Tibial artery (tissue), 4 donors: ENCODE measurements around the gene PKD1L1.

Experiments
- DNase-seq, 2 donors: peaks; one replicate each; pipeline ENCODE4 v3.0.0-alpha.2; 2019
- H3K27ac ChIP-seq, 2 donors: fragments of 200-600 bp; sonication (generic) in 1 of 2; 1 replicate in 1 of 2; 2 replicates in 1 of 2; pipeline ENCODE4 v1.5.1; 2018 to 2019; ENCODE audit warnings: mild to moderate bottlenecking in 1 of 2
- H3K27me3 ChIP-seq, 2 donors: fragments of 200-600 bp; sonication (generic) in 1 of 2; one replicate each; pipeline versions ENCODE4 v1.5.1 to v1.6.0; 2016 to 2019
- H3K36me3 ChIP-seq, 3 donors: fragments of 200-600 bp; sonication (generic) in 2 of 3; one replicate each; pipeline ENCODE4 v1.5.1; 2016 to 2019; ENCODE audit warnings: mild to moderate bottlenecking in 2 of 3
- H3K4me1 ChIP-seq, 4 donors: fragments of 200-600 bp; sonication (generic) in 2 of 4; 1 replicate in 3 of 4; 2 replicates in 1 of 4; pipeline ENCODE4 v1.5.1; 2016 to 2019
- H3K4me3 ChIP-seq, 2 donors: fragments of 200-600 bp; sonication (generic) in 1 of 2; 1 replicate in 1 of 2; 2 replicates in 1 of 2; pipeline ENCODE4 v1.5.1; 2018 to 2019; ENCODE audit warnings: mild to moderate bottlenecking in 2 of 2
- H3K9me3 ChIP-seq, 3 donors: fragments of 200-600 bp; sonication (generic) in 1 of 3; one replicate each; pipeline ENCODE4 v1.5.1; 2016 to 2019
- intact Hi-C: fragments of 100-400 bp; cut with DNase I; formaldehyde crosslinking; loops from one replicate; pipeline ENCODE4 v1.15.0; 2023; ENCODE audit warnings: low total_unique reads
- TF ChIP-seq, protein P1 (sequence below), 2 experiments: fragments of 200-600 bp in 1 of 2; fragments of 450-650 bp in 1 of 2; IDR thresholded peaks; one replicate each; pipeline ENCODE4 v1.5.1; 2017 to 2019; ENCODE audit warnings: antibody characterized with exemption in 2 of 2, mild to moderate bottlenecking in 1 of 2, moderate library complexity in 1 of 2

Gene PKD1L1

DNA sequence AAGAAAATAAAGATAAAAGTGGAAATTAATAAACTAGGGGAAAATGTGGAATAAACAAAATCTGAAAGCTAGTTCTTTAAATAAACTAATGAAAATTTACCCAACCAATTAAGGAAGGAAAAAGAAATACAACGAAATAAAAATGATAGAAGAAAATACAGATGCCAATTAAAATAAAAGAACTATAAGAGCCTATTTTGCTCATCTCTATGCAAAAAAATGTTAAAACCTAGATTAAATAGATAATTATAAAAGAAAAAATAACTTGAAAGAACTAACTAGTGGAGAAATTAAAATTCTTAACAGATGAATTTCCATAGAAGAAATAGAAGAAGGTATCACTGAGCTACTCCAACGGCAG, 32.7 kb downstream of the PKD1L1 start:
- DNase-seq = no peak
- no peaks in the 10 kb centered on the region for H3K27me3 ChIP-seq
- H3K4me1 ChIP-seq = no peaks in the 10 kb centered on the region
- TF ChIP-seq, protein P1, sequence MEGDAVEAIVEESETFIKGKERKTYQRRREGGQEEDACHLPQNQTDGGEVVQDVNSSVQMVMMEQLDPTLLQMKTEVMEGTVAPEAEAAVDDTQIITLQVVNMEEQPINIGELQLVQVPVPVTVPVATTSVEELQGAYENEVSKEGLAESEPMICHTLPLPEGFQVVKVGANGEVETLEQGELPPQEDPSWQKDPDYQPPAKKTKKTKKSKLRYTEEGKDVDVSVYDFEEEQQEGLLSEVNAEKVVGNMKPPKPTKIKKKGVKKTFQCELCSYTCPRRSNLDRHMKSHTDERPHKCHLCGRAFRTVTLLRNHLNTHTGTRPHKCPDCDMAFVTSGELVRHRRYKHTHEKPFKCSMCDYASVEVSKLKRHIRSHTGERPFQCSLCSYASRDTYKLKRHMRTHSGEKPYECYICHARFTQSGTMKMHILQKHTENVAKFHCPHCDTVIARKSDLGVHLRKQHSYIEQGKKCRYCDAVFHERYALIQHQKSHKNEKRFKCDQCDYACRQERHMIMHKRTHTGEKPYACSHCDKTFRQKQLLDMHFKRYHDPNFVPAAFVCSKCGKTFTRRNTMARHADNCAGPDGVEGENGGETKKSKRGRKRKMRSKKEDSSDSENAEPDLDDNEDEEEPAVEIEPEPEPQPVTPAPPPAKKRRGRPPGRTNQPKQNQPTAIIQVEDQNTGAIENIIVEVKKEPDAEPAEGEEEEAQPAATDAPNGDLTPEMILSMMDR (IDR thresholded peaks at IDR 0.05) = no peak
- intact Hi-C loops = no loop called here
- no peak overlapping the region for H3K4me3 ChIP-seq
- no peaks in the 10 kb centered on the region for H3K36me3 ChIP-seq
- no peaks in the 10 kb centered on the region for H3K9me3 ChIP-seq
- no peak overlapping the region for H3K27ac ChIP-seq

- Histone ChIP-seq H3K27me3 (no peaks in the 10 kb centered on the region), H3K4me1 (peaks cover 0 to 6% (median 0%) of the 10 kb centered on the region in 4 donors), H3K4me3 (no peak overlapping the region), H3K9me3 (no peaks in the 10 kb centered on the region), H3K27ac (no peak overlapping the region), H3K36me3 (no peaks in the 10 kb centered on the region)
- TF ChIP-seq, protein P1 (IDR thresholded peaks at IDR 0.05) = no peak
- intact Hi-C loops = no loop called here
- DNase-seq = no peak
Observed at GRCh38 chr7:47914717-47915615, 33.3 kb downstream of the PKD1L1 start.

DNA sequence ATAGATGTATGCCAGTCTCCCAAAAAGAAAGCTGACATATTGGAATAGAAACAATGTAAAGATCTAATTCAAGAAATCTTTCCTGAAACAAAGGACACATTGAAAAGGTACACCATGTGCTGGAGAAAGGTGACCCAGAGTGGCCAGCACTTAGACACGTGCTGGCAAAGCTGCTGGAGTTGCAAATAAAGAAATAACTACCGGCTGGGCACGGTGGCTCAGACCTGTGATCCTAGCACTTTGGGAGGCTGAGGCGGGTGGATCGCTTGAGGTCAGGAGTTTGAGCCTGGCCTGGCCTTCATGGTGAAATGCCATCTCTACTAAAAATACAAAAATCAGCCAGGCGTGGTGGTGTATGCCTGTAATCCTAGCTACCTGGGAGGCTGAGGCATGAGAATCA, 35.9 kb downstream of the PKD1L1 start:
- no peak overlapping the region for H3K4me3 ChIP-seq
- intact Hi-C loops = no loop called here
- no peak overlapping the region for H3K27ac ChIP-seq
- H3K4me1 ChIP-seq = peaks cover 0 to 24% (median 0%) of the 10 kb centered on the region in 4 donors
- no peak for DNase-seq
- H3K9me3 ChIP-seq = no peaks in the 10 kb centered on the region
- no peaks in the 10 kb centered on the region for H3K36me3 ChIP-seq
- TF ChIP-seq, protein P1 (IDR thresholded peaks at IDR 0.05) = no peak
- no peaks in the 10 kb centered on the region for H3K27me3 ChIP-seq

GRCh38 chr7:47908720-47909119, 39.5 kb downstream of the PKD1L1 start:
- TF ChIP-seq, protein P1 (IDR thresholded peaks at IDR 0.05) = no peak
- Histone ChIP-seq H3K9me3 (no peaks in the 10 kb centered on the region), H3K36me3 (no peaks in the 10 kb centered on the region), H3K27ac (no peak overlapping the region), H3K4me1 (peaks cover 0 to 24% (median 0%) of the 10 kb centered on the region in 4 donors), H3K4me3 (no peak overlapping the region), H3K27me3 (no peaks in the 10 kb centered on the region)
- no peak for DNase-seq
- intact Hi-C loops = no loop called here

DNA sequence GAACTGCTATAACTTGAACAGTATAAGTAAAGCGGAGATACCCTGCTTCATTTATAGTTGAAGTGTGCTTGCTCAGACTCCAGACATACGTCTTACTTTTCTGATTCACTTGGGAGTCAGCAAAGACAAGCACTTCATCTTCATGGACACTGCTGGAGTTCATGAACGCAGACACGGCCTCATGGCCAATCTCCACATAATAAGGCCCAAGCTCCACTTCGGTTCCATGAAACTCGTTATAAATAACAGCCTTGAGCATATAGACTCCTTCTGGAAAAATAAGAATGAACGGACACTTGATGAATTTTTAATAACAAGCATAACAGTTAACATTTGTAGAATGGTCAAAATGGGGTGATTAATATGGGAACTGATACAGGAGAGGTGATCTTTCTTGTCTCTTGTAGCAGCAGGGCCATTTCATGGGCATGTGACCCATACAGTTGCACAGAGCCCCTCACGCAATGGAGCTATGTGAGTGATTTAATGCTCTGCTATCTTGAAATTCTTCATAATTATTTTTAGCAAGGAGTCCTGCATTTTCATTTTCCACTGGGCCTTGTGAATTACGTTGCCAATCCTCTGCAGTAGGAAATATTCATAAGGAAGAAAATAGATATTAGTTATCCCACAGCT, 40.2 kb downstream of the PKD1L1 start:
- TF ChIP-seq, protein P1 (IDR thresholded peaks at IDR 0.05) = no peak
- Histone ChIP-seq H3K4me3 (no peak overlapping the region), H3K27ac (no peak overlapping the region), H3K9me3 (no peaks in the 10 kb centered on the region), H3K36me3 (no peaks in the 10 kb centered on the region), H3K4me1 (peaks cover 0 to 24% (median 0%) of the 10 kb centered on the region in 4 donors), H3K27me3 (no peaks in the 10 kb centered on the region)
- intact Hi-C loops = no loop called here
- no peak for DNase-seq
